DMS153 (cell line): ENCODE data around the gene CCN2.
A peak's percentile ranks its signal among the peaks of the same experiment; 100 is the strongest.
"Not testable (repeated sequence)": the region's sequence is repeated elsewhere in the genome, so short reads cannot be mapped to it uniquely, and the experiment has no call there.

ENCODE experiments used
- DNase-seq: peaks from one replicate; lab custom pipeline; 2025; lab: John Stamatoyannopoulos, UW

The CCN2 gene

GRCh38 chr6:131937703-131938631, 13.2 kb downstream of the CCN2 start:
- DNase-seq: peak; percentile 45

GRCh38 chr6:131937226-131937625, 13.9 kb downstream of the CCN2 start:
- DNase-seq: no peak

GRCh38 chr6:131936156-131936555, 15.0 kb downstream of the CCN2 start:
- no peak for DNase-seq

GRCh38 chr6:131931063-131931750, 20.0 kb downstream of the CCN2 start:
- DNase-seq: no peak

DNA sequence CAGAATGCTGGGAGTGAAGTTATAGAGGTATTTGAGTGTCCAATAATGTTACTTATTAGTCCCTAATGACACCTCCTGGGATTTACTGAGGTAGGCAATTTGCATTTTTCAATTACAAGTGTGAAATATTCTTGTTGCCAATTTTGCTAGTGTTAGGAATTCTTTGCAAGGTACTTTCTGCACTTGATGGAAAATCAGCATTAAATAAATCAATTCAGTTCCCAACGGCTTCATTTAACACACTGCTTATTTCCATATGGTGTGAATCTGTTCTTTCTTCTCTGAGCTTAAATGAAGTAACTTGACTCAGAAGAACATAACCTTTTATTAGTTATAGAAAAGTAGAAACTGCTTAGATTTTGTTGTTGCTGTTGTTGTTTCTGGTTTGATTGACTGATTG, 21.2 kb downstream of the CCN2 start:
- DNase-seq: no peak

DNA sequence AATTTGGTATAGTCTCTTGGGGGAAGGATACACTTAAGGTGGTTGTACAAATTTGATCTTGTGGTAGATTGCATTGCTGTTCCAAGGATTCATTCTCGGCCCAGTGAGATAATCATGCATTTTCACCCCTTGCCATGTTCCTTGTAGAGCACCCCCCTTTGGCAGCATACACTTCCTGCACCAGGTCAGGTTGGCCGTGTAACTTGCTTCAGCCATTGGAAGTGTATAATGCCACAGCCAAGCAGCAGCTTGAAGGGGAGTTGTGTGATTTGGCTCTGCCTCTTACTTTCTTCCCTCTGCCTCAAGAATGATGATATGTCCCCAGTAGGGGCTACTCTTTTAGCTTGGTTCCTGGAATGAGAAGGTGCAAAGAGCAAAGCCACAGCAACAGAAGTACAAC, 21.9 kb downstream of the CCN2 start:
- DNase-seq: no peak

GRCh38 chr6:131924881-131925474, 26.2 kb downstream of the CCN2 start:
- peak; percentile 29 for DNase-seq

DNA sequence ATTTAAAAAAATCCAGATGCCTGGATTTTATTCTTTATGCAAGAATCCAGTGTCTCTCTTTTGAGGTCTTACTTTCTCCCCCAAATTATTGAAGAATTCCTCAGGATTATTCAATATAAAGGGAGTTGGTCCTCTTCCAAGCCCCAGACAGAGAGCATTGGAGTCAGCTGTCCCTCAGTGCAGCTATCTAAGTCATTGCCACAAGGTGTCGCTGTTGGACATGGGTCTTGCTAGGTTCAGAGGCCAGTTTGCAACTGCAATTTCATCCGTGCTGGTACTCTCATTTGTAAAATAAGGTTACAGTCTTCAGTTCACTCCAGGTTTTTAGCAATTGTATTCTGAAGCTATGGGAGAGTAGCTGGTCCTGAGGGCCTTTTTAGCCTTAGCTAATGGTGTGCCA, 27.8 kb downstream of the CCN2 start:
- peak; percentile 22 for DNase-seq

GRCh38 chr6:131920656-131921055, 30.5 kb downstream of the CCN2 start:
- no peak for DNase-seq

DNA sequence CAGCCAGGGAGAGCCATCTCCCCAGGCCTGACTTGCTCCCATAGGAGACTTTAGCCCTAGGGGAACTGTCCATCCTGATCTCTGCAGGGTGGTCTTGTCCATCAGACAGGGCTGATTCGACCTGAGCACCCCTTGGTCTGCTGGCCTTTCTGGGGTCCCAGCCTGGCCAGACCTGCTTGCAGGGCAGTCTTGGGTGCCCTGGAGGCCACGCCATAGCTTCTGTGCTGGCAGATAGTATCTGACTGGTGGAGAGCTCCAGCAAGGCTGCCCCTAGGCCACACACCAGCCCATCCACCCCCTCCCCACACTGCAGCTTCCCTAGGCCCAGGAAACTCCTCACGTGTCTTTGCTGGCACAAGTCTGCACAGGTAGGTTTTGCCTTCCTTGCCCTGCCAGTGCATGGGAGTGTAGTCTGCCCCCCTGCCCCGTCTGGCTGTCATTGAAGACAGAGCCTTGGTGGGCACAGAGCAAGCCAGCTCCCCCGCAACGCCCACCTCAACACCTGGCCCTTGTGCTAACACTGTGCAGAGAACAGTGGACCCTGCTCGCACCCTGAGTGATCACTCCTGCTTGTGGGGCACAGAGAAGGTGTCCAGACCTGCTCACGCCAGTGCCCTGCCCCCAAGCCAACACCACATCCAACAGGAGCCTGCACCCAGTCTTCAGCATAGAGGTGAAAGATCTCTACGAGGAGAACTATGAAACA, 32.4 kb downstream of the CCN2 start:
- no peak for DNase-seq

GRCh38 chr6:131917763-131918649, 33.2 kb downstream of the CCN2 start:
- DNase-seq: peak; percentile 5

- no peak for DNase-seq
These were observed 33.9 kb downstream of the CCN2 start for GRCh38 chr6:131917318-131917717.

GRCh38 chr6:131916847-131917246, 34.3 kb downstream of the CCN2 start:
- no peak for DNase-seq

DNA sequence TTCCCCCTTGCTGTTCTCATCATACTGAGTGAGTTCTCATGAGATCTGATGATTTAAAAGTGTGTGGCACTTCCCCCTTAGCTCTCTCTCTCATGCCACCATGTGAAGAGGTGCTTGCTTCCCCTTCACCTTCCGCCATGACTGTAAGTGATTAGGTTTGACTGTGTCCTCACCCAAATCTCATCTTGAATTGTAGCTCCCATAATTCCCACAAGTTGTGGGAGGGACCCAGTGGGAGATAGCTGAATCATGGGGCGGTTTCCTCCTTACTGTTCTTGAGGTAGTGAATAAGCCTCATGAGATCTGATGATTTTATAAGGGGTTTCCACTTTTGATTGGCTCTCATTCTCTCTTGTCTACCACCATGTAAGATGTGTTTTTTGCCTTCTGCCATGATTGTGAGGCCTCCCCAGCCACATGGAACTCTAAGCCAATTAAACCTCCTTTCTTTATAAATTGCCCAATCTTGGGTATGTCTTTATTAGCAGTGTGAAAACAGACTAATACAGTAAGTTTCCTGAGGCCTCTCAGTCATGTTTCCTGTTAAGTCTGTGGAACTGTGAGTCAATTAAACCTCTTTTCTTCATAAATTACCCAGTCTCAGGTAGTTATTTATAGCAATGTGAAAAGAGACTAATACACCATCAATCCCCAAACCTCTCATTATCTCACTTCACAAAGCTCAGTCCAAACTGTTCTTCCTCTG, 34.9 kb downstream of the CCN2 start:
- not testable (repeated sequence) for DNase-seq

GRCh38 chr6:131914967-131915751, 36.0 kb downstream of the CCN2 start:
- DNase-seq: peak; percentile 43

- DNase-seq: no peak
These were observed 36.9 kb downstream of the CCN2 start for GRCh38 chr6:131914234-131914633.

GRCh38 chr6:131911951-131912350, 39.2 kb downstream of the CCN2 start:
- no peak for DNase-seq

DNA sequence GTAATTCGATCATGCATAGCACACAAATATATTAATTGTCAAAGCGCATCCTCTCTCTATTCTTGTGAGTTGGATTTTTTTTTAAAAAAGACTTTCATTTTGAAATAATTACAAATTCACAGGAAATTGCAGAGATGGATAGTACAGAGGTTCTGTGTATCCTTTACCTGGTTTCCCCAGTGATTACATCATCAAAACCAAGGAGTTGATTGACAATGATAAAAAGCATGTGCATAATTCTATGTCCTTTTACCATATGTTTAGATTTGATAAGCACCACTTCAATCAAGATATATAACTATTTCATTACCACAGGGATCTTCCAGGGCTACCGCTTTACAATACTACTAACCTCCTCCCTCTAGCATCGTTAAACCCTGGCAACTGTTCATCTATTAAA, 40.2 kb downstream of the CCN2 start:
- DNase-seq: peak; percentile 8

- DNase-seq: no peak
These were observed 41.0 kb downstream of the CCN2 start for GRCh38 chr6:131910219-131910589.
